DMS 273 treated with DMSO at 0.1 percent for 48 hours (cell line): Measurements from ENCODE around the gene CAPG.

Experiments used
- DNase-seq: peaks from one replicate; lab custom pipeline; 2025; lab: John Stamatoyannopoulos, UW

The CAPG gene

DNA sequence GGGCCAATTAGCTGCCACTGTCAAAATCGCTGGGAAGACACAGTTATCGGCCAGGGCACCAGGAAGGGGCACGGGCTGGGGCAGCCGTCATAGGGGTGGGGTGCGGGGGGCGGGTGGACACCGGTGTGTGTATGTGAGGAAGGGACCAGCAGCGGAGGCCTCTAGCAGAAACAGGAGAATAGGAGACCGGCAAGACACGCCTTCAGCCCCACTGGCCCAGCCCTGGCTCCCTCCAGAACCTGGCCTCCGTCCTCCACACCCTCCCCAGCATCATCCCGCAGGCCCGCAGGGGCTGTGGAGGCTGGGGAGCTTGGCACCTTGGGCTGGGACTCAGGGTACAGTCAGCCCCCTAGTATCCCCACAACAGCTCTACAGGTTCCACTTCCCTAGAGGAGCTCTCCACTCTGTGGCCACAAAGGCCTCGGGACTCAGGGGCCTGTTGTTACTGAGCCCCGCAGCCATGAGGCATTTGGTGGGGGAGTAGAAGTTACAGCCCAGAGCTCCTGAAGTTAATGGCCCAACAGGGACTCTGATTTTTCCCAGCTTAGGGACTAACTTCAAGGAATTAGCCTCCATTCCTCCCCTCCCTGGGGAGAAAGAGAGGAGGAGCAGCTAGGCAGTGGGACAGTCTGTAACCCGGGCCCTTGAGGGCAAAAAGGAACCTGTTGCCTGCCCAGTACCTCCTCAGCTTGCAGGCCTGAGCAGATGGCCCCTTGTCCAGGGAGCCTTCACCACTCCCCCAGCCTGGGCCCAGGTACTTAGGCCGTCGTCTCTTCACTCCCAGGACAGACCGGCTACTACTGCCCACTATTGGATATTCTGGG lies 28.2 kb upstream of the CAPG start:
- DNase-seq: no peak

DNA sequence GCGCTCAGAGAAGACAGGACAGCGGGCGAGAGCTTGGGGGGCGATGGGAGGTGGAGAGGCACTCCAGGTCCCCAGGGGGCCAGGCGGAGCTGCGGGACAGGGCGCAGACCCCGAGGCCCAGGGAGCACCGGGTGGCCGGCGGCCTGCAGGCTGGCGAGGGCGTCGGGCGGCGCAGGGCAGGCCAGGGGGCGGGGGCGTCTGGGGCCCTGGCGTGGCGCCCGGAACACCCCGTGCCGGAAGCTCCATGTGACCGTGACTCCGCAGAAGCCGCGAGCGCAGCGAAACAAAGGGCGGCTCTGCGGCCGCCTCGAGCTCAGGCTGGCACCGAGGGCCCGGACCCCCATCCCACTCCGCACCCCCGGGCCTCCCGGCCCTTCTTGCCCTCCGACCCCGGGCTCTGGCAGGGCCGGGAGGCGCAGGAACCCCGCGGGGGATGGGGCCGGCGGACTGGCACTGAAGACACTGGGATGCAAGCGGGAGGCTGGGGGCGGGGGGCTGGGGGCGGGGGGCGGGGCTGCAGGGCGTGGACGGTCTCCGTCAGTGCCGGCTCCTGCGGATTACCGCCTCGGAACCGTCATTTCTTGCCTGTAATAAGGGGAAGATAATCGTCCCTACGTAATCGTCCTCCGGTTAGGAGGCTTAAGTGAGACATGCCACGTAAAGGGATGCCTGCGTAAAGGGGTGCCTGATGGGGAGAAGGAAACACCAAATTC lies 27.5 kb upstream of the CAPG start:
- DNase-seq: no peak

DNA sequence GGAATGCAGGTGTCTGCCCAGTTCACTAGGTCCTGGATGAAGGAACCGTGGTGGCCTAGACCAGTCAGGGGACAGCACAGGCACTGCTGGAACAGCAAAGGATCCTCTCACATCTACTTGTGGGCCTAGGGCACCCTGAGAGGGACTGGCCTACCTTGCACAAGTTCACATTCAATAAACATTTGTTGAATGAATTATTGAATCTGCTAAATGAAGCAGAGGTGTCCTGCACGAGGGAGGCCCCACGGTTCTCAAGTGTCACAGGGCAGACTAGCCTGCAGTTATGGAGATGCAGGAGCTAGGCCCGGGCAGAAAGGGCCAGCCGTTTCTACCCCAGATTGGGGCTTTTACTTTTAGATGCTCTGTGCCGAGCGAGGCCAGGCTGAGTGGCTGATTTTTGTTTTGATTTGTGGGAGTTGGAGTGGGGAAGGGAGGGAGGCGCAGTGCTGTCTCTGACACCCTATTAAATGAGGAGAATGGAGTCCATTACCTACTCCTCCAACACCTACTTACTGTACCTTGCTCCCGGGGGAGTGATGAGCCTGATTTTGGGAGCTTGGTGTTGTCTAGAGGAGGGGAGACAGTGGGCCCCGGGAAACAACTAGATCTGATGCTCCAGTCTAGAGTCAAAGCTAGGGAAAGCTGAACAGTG lies 26.8 kb upstream of the CAPG start:
- DNase-seq: no peak

DNA sequence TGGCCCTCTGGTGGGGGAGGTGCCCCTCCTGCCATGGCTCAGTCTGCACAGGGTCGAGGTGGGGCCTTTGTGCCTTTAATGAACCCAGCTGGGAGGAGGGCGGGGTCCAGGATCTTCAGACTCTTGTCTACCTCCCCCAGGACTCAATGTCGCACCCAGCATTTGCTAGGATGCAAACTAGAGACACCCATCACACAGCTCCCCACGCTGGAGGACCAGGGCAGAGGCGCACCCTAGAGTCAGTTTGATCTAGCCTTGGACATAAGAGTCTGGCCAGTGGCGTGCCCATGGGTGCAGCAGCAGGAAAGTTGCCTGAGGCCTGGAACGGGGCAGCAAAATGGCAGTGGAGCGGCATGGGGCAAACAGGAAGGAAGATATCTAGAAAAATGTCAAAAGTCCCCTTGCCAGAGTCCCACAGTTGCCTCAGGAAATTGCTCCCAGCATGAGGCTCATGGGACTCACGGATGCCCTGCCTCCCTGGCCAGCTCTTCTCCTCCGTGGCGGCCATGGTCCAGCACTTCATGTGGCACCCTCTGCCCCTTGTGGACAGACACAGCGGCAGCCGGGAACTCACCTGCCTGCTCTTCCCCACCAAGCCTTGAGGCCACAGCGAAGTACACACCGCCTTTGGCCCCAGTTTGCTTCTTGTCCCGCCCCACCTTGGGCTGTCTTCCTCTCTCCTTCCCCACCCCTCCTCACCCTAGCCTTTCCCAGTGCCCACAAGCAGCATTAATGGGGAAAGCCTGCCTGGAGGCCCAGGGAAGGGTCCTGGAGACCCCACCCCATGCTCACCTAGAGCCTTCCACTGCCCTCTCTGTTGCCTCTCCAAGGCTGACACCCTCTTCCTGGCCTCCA lies 26.0 kb upstream of the CAPG start:
- no peak for DNase-seq

DNA sequence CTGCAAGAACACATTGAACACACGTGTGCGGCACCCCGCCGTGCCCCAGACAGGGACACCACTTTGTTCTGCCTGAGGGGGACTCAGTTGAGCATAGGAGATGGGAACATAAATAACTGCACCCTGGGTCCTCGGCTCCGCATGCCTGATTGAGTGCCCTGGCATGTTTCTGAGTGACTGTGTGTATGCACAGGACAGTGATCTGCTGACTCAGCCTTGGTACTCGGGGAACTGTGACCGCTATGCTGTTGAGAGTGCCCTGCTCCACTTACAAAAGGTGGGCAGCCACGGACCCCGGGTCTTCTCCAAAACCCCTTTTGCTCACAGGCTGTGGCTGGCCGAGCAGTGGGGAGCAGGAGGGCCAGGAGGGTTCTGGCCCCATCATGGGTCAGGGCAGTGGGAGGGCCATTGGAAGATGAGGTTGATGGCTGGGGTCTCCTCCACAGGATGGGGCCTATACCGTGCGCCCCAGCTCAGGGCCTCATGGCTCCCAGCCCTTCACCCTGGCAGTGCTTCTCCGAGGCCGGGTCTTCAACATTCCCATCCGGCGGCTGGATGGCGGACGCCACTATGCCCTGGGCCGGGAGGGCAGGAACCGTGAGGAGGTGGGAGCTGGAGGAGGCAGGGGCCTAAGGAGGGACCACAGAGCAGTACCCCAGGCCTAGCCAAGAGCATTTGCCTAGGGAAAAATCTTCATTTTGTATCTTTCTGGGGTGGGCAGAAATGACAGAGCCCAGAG lies 25.2 kb upstream of the CAPG start:
- DNase-seq: no peak

DNA sequence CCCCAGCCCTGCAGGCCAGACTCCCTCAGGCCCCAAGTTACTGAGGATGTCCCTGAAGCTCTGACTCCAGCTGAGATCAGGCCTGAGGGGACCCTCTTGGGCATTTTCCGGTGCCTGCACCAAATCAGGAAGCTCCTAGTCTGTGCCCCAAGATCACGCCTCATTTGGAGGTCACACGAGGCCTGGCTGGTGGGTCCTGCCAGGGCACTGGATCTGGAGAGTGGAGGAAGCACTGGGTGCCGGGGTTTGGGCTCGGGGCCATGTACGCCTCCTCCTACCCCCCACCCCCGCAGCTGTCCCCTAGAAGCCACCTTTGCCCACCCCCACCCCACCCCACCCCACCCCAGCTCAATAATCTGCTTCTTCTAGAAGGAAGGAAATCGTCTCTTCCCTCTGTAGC lies 24.5 kb upstream of the CAPG start:
- no peak for DNase-seq

DNA sequence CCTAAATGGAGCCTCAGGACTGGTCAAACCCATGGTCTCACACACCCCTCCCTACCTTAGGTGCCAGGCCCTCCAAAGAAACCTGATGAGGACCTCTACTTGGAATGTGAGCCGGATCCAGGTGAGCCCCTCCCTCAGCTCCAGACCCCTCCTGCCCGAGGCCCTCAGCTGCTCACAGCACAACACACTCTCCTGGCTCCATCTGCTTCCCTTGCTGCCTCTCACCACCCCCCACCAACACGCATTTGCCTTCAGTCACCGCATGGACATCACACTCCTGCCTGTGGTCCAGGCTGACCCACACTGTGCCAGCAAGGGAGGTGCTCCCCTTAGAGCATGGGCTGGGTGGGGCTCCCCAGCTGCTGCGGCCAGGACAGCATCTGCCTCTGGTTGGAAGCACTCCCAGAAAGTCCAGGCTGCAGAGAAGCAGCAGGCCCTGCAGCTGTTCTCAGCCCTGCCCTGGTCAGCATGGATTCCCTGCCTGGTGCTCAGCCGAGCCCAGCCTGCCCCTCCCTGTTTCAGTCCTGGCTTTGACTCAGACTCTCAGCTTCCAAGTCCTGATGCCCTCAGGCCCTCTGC lies 23.4 kb upstream of the CAPG start:
- peak; percentile 94 for DNase-seq

DNA sequence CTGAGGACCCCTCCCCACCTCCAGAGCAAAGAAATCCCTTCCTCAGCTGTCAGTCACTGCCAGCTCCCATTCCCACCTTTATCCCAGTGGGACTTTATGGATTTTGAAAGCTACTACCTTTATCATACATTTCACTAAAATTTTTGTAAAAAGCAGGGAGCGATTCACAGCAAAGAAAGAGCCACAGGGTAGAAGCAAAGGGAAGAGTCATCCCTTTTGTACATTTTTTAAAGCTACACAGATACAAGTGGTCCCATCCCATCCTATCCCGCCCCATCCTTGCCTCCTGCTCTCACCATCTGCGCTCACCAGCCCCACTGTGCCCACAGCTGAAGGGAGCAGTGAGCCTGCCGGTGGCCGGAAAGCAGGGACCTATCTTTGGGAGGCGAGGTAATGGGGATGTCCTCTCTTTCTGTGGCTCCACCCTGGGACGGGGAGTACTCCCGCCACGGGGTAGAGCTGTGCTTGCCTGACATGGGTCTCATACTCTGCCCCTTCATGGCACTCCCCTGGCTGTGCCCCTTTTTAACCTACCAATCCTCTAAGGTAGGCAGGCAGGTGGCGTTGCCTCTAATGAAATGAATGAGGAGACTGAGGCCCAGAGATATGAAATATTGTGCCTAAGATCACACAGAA lies 21.5 kb upstream of the CAPG start:
- DNase-seq: peak; percentile 40

DNA sequence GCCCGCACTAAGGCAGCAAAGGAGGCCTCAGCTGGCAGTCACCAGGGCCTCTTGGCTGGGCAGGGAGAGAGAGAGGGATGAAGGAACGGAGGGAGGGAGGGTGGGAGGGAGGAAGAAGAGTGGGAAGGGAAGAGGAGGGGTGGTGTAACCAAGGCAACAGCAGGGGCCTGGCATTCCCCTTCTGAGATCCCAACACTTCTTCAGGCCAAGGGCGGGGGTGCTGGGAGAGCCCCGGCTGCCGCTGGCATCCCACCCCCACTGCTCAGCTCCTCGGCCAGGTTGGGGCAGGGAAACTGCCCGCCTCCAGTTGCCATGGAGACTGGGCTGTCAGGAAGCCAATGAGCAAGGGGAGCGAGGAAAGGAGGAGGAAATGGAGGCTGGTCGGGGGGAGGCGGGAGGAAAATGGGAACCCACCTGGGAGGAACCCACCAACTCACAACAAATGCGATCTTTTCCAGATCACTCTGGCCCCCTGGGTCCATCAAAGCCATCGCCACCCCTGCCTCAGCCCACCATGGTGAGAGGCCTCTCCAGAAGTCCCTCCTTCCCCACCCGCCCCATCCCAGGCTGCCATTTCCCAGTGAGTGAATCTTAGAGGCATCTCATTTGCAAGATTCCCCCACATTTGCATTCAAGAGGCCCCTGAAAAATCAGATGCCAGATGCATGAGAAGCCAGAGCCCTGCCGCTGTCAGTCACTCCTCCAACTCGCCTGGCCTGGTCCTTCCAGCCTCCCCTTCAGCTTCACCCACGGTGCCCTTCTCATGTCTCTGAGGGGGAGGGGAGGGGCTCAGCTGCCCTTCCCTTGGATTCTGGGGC lies 20.8 kb upstream of the CAPG start:
- peak; percentile 93 for DNase-seq

DNA sequence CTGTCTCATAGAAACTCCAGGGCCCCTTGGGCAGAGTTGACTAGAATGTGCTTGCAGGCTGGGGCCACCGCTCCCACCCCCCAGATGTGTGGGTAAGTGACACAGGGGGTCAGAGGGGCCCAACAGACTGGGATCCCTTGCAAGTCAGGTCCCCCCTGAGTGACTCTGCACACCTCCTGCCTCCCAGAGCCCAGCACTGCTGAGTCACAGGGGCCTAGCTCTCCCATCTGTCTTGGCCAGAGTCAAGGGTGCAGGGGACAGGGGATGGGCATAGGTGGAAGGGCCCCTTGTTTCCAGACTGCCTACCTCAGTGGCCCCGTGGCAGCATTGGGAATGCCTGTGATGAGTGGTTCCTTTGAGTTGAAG lies 19.7 kb upstream of the CAPG start:
- DNase-seq: no peak

DNA sequence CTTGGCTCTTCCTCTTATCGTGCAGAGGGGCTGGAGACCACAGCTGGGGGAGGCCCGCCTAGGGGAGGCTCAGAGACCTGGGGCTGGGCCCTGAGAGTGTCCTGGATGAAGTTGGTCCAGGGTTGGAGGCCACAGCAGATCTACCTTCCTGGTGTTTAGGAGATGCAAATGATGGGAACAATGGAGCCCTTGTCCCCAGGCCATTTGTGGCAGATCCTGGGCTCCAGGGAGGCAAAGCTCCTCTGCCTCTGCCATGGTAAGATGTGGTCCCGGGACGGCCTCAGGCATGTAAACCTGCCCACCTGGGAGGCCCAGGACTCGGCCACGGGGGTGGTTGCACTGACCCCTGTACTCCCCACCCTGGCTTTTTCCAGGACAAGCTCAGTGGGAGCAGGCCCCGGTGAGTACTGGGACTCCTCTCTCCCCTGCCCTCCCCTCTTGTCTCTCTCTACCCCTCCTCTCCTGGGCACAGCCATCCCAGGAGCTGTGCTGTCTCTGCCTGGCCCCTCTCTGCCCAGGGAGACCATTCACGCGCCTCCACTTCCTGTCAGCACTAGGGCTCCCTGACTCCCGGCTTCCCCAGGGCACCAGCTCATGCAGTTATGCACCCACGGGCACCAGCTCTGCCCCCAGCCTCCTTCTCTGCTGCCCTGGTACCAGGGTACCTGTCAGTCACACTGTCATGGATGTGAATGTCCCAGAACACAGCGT lies 19.2 kb upstream of the CAPG start:
- DNase-seq: no peak

DNA sequence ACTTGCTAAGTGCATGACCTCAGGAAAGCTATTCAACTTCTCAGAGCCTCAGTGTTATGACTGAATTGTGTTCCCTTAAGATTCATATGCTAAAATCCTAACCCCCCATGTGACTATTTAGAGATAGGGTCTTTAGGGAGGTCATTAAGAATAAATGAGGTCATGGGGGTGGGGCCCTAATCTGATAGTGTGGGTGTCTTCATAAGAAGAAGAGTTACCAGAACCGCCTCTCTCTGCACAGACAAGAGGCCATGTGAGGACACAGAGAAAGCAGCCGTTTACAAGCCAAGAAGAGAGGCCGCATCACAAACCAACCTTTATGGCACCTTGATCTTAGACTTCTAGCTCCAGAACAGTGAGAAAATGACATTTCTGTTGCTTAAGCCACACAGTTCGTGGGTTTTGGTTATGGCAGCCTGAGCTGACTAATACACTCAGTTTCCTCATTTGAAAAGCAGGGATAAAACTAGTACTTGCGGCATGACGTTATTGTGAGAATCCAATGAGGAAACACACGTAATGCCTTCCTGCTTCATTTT lies 18.2 kb upstream of the CAPG start:
- DNase-seq: no peak

DNA sequence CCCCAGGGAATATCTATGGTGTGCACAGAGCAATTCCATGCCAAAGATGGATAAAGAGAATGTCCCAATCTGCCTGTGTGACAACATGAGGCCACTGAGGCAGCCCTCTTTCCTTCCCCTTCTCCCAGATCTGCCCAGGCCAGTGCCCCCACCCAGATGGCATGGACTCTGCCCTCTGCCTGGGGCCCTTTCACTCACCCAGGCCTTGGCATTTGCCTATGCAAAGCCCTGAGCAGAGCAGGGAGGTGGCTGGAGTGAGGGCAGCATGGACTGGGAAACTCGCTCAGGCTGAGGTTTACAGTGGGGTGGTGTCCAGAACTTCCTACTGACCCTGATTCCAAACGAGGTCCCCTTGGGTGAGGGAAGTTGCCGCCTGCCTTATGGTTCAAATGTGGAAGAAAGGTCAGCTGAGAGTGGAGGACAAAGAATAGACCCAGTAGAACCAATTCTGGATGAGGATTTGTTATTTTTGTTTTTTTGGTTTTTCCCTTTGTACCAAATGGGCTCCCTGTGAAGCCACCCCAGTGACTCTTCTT lies 17.2 kb upstream of the CAPG start:
- no peak for DNase-seq

DNA sequence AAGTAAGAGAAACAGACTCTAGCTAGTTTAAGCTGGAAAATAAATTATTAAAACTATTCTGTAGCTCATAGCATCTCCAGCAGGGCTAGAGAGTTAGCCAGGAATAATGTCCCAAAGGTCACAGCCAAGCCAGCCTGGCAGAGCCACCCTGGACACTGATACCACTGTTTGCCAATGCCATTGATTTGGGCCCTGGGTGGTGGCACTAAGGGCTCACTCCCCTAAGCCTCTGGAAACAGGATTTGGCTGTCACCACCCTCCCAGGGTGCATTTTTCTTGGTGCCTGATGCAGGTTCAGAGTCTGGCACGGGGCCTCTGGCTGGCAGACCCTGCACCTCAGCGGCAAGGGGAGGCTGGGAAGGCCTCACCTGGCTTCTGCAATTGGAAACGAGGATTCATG lies 15.4 kb upstream of the CAPG start:
- no peak for DNase-seq

DNA sequence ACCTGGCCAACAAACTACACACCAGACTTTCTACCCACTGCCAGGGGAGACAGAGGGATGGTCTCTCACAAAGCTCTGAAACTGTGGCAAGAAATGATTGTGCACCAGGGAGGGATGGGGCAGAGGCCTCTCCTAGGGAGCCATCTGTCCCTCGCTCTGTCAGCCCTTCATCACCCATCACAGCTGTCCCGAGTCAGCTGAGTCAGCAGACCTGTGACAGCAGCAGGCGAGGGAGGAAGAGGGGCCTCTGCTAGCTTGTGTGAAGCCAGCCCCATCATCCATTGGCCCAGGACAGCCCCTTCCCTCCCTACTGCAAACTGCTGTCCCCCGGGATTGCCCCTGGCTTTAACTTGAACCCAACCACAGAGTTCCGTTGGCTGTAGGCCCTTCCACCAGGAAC lies 13.4 kb upstream of the CAPG start:
- DNase-seq: peak; percentile 47

DNA sequence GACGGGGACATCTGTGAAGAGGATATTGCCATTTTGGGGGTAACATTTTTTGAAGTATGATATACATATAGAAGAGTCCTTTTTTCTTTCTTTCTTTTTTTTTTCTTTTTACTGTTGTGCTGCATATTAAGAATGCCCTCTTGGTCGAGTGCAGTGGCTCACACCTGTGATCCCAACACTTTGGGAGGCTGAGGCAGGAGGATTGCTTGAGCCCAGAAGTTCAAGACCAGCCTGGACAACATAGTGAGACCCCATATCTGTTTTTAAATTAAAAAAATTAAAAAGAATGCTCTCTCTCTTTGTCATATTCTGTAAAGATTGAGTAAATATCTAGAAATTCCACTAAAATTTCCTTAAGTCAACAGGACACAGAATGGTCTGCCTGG lies 11.9 kb upstream of the CAPG start:
- no peak for DNase-seq

DNA sequence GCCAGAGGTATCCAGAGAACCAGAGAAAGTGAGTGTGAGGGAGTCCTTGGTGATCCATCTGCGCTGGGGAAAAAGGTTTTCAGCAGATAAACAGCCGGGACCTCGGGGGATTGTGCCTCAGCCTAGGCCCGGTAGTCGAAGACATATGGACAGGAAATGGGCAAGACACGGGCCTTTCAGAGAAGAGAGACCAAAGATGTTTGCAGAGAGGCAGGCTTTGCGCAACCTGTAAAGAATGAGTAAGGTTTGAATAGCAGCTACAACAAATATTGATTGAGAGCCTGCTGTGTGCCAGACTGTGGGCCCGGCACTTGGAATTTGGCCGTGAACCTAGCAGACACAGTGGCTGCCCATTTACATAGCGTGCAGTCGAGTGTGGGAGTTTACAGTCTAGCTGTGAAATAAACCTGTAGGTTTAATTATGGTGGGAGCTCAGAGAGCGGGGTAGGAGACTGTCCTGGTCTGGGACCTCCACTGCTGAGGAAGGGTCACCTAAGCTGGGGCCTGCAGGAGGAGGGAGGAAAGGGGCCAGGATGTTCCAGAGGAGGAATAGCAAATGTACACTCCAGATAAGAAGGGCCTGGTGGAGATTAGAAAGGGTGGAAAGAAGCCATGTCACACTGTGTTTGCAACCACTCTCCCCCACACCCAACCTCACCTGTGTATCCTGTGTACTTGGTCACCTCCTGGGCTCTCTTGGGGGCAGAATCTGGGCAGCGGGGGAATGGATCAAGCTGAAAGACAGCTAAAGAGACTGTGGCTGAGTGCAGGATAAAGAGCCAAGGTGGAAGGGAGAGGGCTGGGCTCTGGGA lies 11.3 kb upstream of the CAPG start:
- DNase-seq: peak; percentile 79
